Lung (tissue), 16 donors: ENCODE data around the gene LMO3. TPM values are rescaled to one million over a fixed set of nuclear protein-coding genes. Genes with fewer than 3 reads are reported as not detected.

ENCODE experiments used
- ATAC-seq: fragments of 200-7000 bp; cut with Tn5 transposase; one replicate; pipeline ENCODE4 v1.9.1; 2020; ENCODE audit warnings: moderate number of reproducible peaks; ENCODE audit not compliant: insufficient read depth, low FRiP score
- DNase-seq, 3 donors: peaks; one replicate each; pipeline ENCODE4 v3.0.0-alpha.2; 2013 to 2017
- H3K27ac ChIP-seq, 2 donors: one replicate each; pipeline ENCODE4 v1.5.1; 2013; ENCODE audit warnings: mild to moderate bottlenecking in 2 of 2, moderate library complexity in 2 of 2, control low read depth in 1 of 2, inconsistent platforms in 1 of 2, low read depth in 1 of 2, low read length in 1 of 2
- H3K27me3 ChIP-seq, 3 donors: one replicate each; pipeline ENCODE4 v1.5.1; 2013; ENCODE audit warnings: low read length in 2 of 3; ENCODE audit not compliant: control insufficient read depth in 3 of 3, insufficient read depth in 3 of 3
- H3K36me3 ChIP-seq, 4 donors: one replicate each; pipeline ENCODE4 v1.5.1; 2013; ENCODE audit warnings: low read length in 4 of 4, mild to moderate bottlenecking in 1 of 4, moderate library complexity in 1 of 4; ENCODE audit not compliant: control insufficient read depth in 4 of 4, insufficient read depth in 4 of 4
- H3K4me1 ChIP-seq, 5 donors: one replicate each; pipeline ENCODE4 v1.5.1; 2013; ENCODE audit warnings: low read length in 5 of 5, mild to moderate bottlenecking in 2 of 5, moderate library complexity in 1 of 5; ENCODE audit not compliant: control insufficient read depth in 5 of 5, insufficient read depth in 5 of 5
- H3K4me3 ChIP-seq: one replicate; pipeline ENCODE4 v1.5.1; 2013; ENCODE audit warnings: mild to moderate bottlenecking, control low read depth, moderate library complexity
- H3K9ac ChIP-seq, 2 donors: one replicate each; pipeline ENCODE4 v1.5.1; 2013; ENCODE audit warnings: low read length in 2 of 2, control low read depth in 1 of 2; ENCODE audit not compliant: insufficient read depth in 1 of 2
- H3K9me3 ChIP-seq, 4 donors: one replicate each; pipeline ENCODE4 v1.5.1; 2013; ENCODE audit warnings: low read length in 3 of 4, mild to moderate bottlenecking in 1 of 4, moderate library complexity in 1 of 4; ENCODE audit not compliant: control insufficient read depth in 4 of 4, insufficient read depth in 3 of 4
- WGBS, 2 donors: extraction: QIAGEN DNeasy Blood & Tissue Kit; methylation state at CpG; one replicate each; pipeline ENCODE4 v1.1.7; 2013; 5-methylcytosine and 5-hydroxymethylcytosine counted together
- long read RNA-seq, 5 donors: transcript quantifications; one replicate each; lab custom pipeline, GENCODE V29; 2026
- polyA plus RNA-seq, 2 donors: library from polyadenylated mRNA; stranded (reverse); fragments of 200-250 nt; gene quantifications; one replicate each; pipeline ENCODE4 v1.2.1, GENCODE V29; 2013
- total RNA-seq, 2 donors: library from RNA; depleted of rRNA in 1 of 2; stranded (reverse); fragments of >200 nt in 1 of 2; gene quantifications; one replicate each; pipeline ENCODE4 v1.2.1, GENCODE V29; 2014 to 2021
- TF ChIP-seq, protein P1 (sequence below): IDR thresholded peaks from 2 replicates; pipeline ENCODE4 v1.5.1; 2012; ENCODE audit warnings: mild to moderate bottlenecking; ENCODE audit errors: control extremely low read depth, extremely low read depth
- donor health status: control.
- donor health status: control.
- donor health status: Bipolar disorder and iron deficiency.
- donor health status: healthy.
- donor health status: DM: yes; HTN: yes; CAD: no.

The LMO3 gene
- 100 to 1,000 TPM; 171 to 176 TPM for total RNA-seq
- polyA plus RNA-seq = 100 to 1,000 TPM in 1 of 2 donors, 10 to 100 TPM in 1; 54.0 to 103 TPM
- long read RNA-seq, donor 1, transcript LMO3-215 (4 exons, 1,685 nt) = major isoform, 5 of 6 reads
- long read RNA-seq, donor 1, partial matches to known transcripts = 0 of 6 reads
- long read RNA-seq, donor 1, other reads (novel, unspliced or antisense) = 0 of 6 reads
- long read RNA-seq, donor 2, partial matches to known transcripts = 0 of 1 reads
- long read RNA-seq, donor 2, other reads (novel, unspliced or antisense) = 0 of 1 reads
- long read RNA-seq, donor 3, partial matches to known transcripts = 0 of 2 reads
- long read RNA-seq, donor 3, other reads (novel, unspliced or antisense) = 0 of 2 reads
- long read RNA-seq, donor 4, partial matches to known transcripts = 0 of 2 reads
- long read RNA-seq, donor 4, other reads (novel, unspliced or antisense) = 0 of 2 reads
- long read RNA-seq, donor 5, partial matches to known transcripts = 0 of 4 reads
- long read RNA-seq, donor 5, other reads (novel, unspliced or antisense) = 0 of 4 reads

DNA sequence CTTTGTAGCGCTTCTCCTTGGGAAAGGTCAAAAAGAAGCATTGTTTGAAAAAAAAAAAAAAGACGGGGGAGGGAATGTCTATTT, at the start of gene LMO3:
TSS of gene LMO3 (minus strand) at position 46 of the 84 bp plus-strand sequence. CDS start 5,302 bp downstream, outside the sequence.
- no peak for ATAC-seq
- WGBS, 2 donors = 0 to 1% methylated on average over 2 of the region's 2 CpGs
- H3K27ac ChIP-seq = peak within 1 kb of the TSS in 1 of 2 donors; percentile 91
- H3K4me3 ChIP-seq = peak within 1 kb of the TSS; percentile 50
- H3K36me3 ChIP-seq = no peaks in the 10 kb centered on the region
- H3K4me1 ChIP-seq = peaks cover 0 to 40% (median 8%) of the 10 kb centered on the region in 5 donors
- TF ChIP-seq, protein P1, sequence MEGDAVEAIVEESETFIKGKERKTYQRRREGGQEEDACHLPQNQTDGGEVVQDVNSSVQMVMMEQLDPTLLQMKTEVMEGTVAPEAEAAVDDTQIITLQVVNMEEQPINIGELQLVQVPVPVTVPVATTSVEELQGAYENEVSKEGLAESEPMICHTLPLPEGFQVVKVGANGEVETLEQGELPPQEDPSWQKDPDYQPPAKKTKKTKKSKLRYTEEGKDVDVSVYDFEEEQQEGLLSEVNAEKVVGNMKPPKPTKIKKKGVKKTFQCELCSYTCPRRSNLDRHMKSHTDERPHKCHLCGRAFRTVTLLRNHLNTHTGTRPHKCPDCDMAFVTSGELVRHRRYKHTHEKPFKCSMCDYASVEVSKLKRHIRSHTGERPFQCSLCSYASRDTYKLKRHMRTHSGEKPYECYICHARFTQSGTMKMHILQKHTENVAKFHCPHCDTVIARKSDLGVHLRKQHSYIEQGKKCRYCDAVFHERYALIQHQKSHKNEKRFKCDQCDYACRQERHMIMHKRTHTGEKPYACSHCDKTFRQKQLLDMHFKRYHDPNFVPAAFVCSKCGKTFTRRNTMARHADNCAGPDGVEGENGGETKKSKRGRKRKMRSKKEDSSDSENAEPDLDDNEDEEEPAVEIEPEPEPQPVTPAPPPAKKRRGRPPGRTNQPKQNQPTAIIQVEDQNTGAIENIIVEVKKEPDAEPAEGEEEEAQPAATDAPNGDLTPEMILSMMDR = no peak
- peak within 1 kb of the TSS; percentile 42 to 63 for H3K9ac ChIP-seq
- H3K27me3 ChIP-seq = peaks cover 0 to 52% (median 46%) of the 10 kb centered on the region in 3 donors
- no peak for DNase-seq
- peaks cover 0 to 1% (median 0%) of the 10 kb centered on the region in 4 donors for H3K9me3 ChIP-seq

DNA sequence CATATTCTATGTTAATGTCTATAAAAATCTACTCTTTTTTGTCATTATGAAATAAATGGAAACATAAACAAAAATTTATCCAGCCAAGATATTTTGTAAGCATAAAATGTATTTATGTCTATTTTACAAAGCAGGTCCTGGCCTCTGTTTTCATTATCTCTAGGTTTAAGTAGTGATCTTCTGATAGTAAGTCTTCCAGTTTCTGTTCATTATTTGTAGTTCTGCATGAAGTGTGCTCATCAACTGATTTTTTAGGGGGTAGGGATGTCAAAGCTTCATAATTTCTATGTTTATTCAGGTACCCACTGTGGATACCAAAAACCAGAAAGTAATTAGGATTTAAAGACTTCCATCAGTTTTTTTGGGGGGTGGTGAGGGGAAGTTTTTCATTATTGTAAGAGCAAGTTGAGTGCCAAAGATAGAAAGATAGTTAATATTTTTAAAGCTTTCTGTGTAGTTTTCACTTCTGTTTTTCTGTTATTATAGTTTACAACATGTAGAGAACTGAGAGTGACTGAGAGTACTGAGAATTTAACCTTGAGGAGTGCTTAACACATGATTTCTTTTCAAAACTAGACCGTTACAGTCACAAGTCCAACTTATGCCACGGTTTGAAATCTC, 30.6 kb upstream of the LMO3 start:
- H3K27ac ChIP-seq = no peak overlapping the region
- DNase-seq (no peak), ATAC-seq (no peak)
- no peaks in the 10 kb centered on the region for H3K36me3 ChIP-seq
- H3K4me3 ChIP-seq = no peak overlapping the region
- 79 to 83% methylated on average over 2 of the region's 2 CpGs for WGBS, 2 donors
- H3K27me3 ChIP-seq = no peaks in the 10 kb centered on the region
- H3K9ac ChIP-seq = no peak overlapping the region
- no peaks in the 10 kb centered on the region for H3K4me1 ChIP-seq
- no peaks in the 10 kb centered on the region for H3K9me3 ChIP-seq
- TF ChIP-seq, protein P1 = no peak

DNA sequence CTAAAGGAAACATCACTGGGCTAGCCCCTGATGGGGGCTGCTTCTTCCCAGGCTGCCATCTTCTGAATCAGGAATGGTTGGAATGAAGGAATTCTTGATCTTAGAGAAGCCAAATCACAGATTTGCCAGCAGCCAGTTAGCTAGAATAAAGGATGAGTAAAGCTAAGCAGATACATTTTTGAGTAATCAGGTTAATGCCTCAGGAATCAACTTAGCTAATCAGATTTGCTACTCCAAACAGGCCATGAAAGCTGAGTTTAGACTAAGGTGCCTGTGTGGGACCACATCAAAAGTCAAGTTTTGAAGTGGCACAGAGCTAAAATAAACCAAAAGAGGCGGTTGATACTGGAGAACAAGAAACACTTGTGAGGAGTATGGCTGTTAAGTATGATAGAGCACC, 28.8 kb upstream of the LMO3 start:
- Histone ChIP-seq H3K36me3 (no peaks in the 10 kb centered on the region), H3K9ac (no peak overlapping the region), H3K9me3 (no peaks in the 10 kb centered on the region), H3K4me1 (no peaks in the 10 kb centered on the region), H3K27me3 (no peaks in the 10 kb centered on the region), H3K27ac (no peak overlapping the region), H3K4me3 (no peak overlapping the region)
- TF ChIP-seq, protein P1 = no peak
- WGBS, 2 donors = 42 to 72% methylated on average over 1 of the region's 1 CpG
- ATAC-seq = no peak
- DNase-seq = peak in 2 of 3 donors; percentile 7 to 31
